Measurements from ENCODE around the gene CACNA1E.

The CACNA1E gene

GRCh38 chr1:181588631-181589030, 105.3 kb downstream of the CACNA1E start:
- no peak overlapping the region for H3K4me3 ChIP-seq (ENCODE audit: low read length)
- no peak for TF ChIP-seq CTCF (IDR thresholded peaks at IDR 0.05; ENCODE audit: insufficient read depth, low read depth, low read length, missing control alignments)
- peak; percentile 72 for DNase-seq (ENCODE audit: low read depth)

- DNase-seq (ENCODE audit: low read depth), result no peak
- no peak overlapping the region for H3K4me3 ChIP-seq (ENCODE audit: low read length)
- no peak for TF ChIP-seq CTCF (IDR thresholded peaks at IDR 0.05; ENCODE audit: insufficient read depth, low read depth, low read length, missing control alignments)
Measured at GRCh38 chr1:181592255-181592859, 109.0 kb downstream of the CACNA1E start.

- no peak for TF ChIP-seq CTCF (IDR thresholded peaks at IDR 0.05; ENCODE audit: insufficient read depth, low read depth, low read length, missing control alignments)
- H3K4me3 ChIP-seq (ENCODE audit: low read length), result no peak overlapping the region
- no peak for DNase-seq (ENCODE audit: low read depth)
Measured at GRCh38 chr1:181593042-181593441, 109.7 kb downstream of the CACNA1E start.

GRCh38 chr1:181594553-181594952, 111.2 kb downstream of the CACNA1E start:
- DNase-seq (ENCODE audit: low read depth), result no peak
- H3K4me3 ChIP-seq (ENCODE audit: low read length), result no peak overlapping the region
- no peak for TF ChIP-seq CTCF (IDR thresholded peaks at IDR 0.05; ENCODE audit: insufficient read depth, low read depth, low read length, missing control alignments)

- no peak for TF ChIP-seq CTCF (IDR thresholded peaks at IDR 0.05; ENCODE audit: insufficient read depth, low read depth, low read length, missing control alignments)
- DNase-seq (ENCODE audit: low read depth), result no peak
- H3K4me3 ChIP-seq (ENCODE audit: low read length), result no peak overlapping the region
Measured at GRCh38 chr1:181595234-181595633, 111.9 kb downstream of the CACNA1E start.

GRCh38 chr1:181601186-181601950, 118.1 kb downstream of the CACNA1E start:
- DNase-seq (ENCODE audit: low read depth), result no peak
- no peak for TF ChIP-seq CTCF (IDR thresholded peaks at IDR 0.05; ENCODE audit: insufficient read depth, low read depth, low read length, missing control alignments)
- H3K4me3 ChIP-seq (ENCODE audit: low read length), result no peak overlapping the region

All from epithelial cell of esophagus (primary cell).